ENCODE data around the gene CYP4V2.

The CYP4V2 gene

DNA sequence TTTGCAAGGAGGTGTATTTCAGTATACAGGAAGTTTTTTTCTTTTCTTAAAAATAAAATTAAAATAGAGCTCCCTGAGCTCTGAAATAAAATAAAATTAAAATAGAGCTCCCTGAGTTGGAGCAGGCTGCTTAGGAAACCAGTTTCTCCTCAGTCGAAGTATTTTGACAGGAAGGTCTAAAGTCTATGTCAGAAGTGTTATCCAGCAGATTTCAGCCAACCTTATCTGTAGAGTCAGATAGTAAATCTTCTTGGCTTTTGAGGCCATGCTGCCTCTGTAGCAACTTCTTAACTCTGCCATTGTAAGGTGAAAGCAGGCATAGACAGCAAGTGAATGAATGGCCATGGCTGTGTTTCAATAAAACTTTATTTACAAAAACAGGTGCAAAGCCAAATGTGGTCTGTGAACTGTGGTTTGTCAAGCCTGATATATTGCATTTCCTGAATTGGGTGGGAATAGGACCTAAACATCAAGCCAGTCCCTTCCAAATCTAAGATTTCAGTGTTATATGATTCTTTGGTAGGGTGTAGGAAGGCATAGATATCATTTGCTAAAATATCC lies 26.4 kb downstream of the CYP4V2 start:
- no peak overlapping the region for H3K4me3 ChIP-seq (ENCODE audit: low read depth, low read length)
- no peaks in the 10 kb centered on the region for H3K36me3 ChIP-seq (ENCODE audit: control insufficient read depth, insufficient read depth, low read length)
- H3K4me1 ChIP-seq (ENCODE audit: control insufficient read depth, insufficient read depth, low read length), result no peaks in the 10 kb centered on the region
- peaks cover 4% of the 10 kb centered on the region for H3K9me3 ChIP-seq (ENCODE audit: control insufficient read depth, insufficient read depth, low read length)
- no peak overlapping the region for H3K9ac ChIP-seq (ENCODE audit: low read depth, low read length)
- no peaks in the 10 kb centered on the region for H3K27me3 ChIP-seq (ENCODE audit: control insufficient read depth, insufficient read depth, low read length)

DNA sequence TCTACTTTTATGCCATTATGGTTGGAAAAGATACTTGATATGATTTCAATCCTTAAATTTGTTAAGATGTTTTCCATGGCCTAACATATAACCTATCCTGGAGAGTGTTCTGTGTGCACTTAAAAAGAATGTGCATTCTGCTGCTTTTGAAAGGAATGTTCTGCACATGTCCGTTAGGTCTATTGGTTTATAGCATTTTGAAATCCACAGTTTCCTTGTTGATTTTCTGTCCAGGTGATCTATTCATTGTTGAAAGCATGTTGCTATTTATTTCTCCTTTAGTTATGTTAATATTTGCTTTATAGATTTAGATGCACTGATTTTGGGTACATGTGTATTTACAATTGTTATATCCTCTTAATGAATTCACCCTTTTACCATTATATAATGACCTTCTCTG lies 30.3 kb downstream of the CYP4V2 start:
- peaks cover 2% of the 10 kb centered on the region for H3K36me3 ChIP-seq (ENCODE audit: control insufficient read depth, insufficient read depth, low read length)
- no peak overlapping the region for H3K4me3 ChIP-seq (ENCODE audit: low read depth, low read length)
- no peaks in the 10 kb centered on the region for H3K4me1 ChIP-seq (ENCODE audit: control insufficient read depth, insufficient read depth, low read length)
- H3K9ac ChIP-seq (ENCODE audit: low read depth, low read length), result no peak overlapping the region
- no peaks in the 10 kb centered on the region for H3K27me3 ChIP-seq (ENCODE audit: control insufficient read depth, insufficient read depth, low read length)
- peaks cover 13% of the 10 kb centered on the region for H3K9me3 ChIP-seq (ENCODE audit: control insufficient read depth, insufficient read depth, low read length)

DNA sequence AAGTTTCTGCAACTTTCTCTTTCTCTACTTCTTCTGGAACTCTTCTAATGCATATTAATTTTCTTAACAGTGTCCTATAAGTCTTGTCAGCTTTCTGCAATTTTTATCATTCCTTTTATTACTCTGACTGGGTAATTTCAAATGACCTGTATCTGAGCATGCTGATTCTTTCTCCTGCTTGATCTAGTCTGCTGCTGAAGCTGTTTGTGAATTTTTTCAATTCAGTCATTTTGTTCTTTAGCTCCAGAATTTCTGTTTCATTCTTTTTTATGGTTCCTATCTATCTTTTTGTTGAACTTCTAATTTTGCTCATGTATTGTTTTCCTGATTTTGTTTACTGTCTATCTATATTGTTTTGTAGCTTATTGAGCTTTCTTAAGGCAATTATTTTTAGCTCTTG lies 34.5 kb downstream of the CYP4V2 start:
- H3K36me3 ChIP-seq (ENCODE audit: control insufficient read depth, insufficient read depth, low read length), result peaks cover 2% of the 10 kb centered on the region
- H3K4me1 ChIP-seq (ENCODE audit: control insufficient read depth, insufficient read depth, low read length), result no peaks in the 10 kb centered on the region
- no peak overlapping the region for H3K9ac ChIP-seq (ENCODE audit: low read depth, low read length)
- H3K4me3 ChIP-seq (ENCODE audit: low read depth, low read length), result no peak overlapping the region
- H3K9me3 ChIP-seq (ENCODE audit: control insufficient read depth, insufficient read depth, low read length), result peaks cover 13% of the 10 kb centered on the region
- no peaks in the 10 kb centered on the region for H3K27me3 ChIP-seq (ENCODE audit: control insufficient read depth, insufficient read depth, low read length)

DNA sequence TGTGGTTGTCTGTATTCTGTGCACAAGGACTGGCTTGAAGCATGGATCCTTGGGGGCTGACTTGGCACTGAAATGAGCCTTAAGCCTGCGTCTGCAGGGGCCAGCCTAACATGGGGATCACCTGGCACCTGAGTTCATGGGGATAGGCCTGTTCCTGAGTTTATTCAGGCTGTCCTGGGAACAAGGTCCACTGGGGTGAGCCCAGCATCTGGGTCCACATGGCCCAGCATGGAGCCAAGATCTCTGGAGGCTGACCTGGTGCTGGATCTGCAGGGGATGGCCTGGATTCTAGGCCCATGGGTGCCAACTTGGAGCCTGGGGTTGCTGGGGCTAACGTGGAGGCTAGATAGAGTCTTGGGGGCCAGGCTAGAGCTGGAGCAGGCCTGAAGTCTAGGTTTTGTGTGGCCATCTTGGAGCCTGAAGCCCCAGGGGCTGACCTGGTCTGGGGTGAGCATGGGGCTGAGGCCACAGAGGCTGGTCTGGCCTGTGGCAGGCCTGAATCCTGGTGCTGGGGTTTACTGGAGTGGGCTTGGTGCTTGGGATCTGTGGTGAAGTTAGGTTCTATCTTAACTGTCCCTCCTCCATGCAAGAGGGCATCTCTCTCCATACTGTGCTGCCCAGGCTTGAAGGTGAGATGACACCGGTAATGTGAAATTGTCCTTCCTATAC lies 35.3 kb downstream of the CYP4V2 start:
- Histone ChIP-seq H3K36me3 (ENCODE audit: control insufficient read depth, insufficient read depth, low read length) (peaks cover 2% of the 10 kb centered on the region), H3K27me3 (ENCODE audit: control insufficient read depth, insufficient read depth, low read length) (no peaks in the 10 kb centered on the region), H3K9me3 (ENCODE audit: control insufficient read depth, insufficient read depth, low read length) (peaks cover 13% of the 10 kb centered on the region), H3K9ac (ENCODE audit: low read depth, low read length) (no peak overlapping the region), H3K4me1 (ENCODE audit: control insufficient read depth, insufficient read depth, low read length) (no peaks in the 10 kb centered on the region), H3K4me3 (ENCODE audit: low read depth, low read length) (no peak overlapping the region)

DNA sequence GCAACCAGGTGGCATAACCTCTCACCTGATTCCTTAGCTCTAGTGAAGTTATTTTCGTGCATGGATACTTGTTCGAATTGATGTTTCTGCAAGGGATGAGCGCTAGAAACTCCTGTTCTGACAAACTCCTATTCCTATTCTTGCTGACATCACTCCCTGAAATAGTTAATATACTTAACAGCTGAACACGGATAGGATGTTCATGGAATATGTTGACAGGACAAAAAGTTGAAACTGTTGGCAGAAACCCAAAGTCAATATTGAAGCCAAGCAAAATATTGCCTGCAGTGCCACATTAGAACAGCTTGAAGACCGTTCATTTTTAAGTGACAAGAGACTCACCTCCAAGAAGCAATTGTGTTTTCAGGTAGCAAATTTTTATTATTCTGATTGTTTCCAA lies 35.9 kb downstream of the CYP4V2 start, which contains the start of gene KLKB1:
Gene KLKB1, plus strand, starts transcription at position 287 of the 400 bp plus-strand sequence. CDS start 689 bp downstream, outside the sequence.
- H3K36me3 ChIP-seq (ENCODE audit: control insufficient read depth, insufficient read depth, low read length), result peaks cover 2% of the 10 kb centered on the region
- H3K9ac ChIP-seq (ENCODE audit: low read depth, low read length), result no peak within 1 kb of the TSS
- H3K4me3 ChIP-seq (ENCODE audit: low read depth, low read length), result no peak within 1 kb of the TSS
- no peaks in the 10 kb centered on the region for H3K27me3 ChIP-seq (ENCODE audit: control insufficient read depth, insufficient read depth, low read length)
- peaks cover 2% of the 10 kb centered on the region for H3K4me1 ChIP-seq (ENCODE audit: control insufficient read depth, insufficient read depth, low read length)
- peaks cover 13% of the 10 kb centered on the region for H3K9me3 ChIP-seq (ENCODE audit: control insufficient read depth, insufficient read depth, low read length)

DNA sequence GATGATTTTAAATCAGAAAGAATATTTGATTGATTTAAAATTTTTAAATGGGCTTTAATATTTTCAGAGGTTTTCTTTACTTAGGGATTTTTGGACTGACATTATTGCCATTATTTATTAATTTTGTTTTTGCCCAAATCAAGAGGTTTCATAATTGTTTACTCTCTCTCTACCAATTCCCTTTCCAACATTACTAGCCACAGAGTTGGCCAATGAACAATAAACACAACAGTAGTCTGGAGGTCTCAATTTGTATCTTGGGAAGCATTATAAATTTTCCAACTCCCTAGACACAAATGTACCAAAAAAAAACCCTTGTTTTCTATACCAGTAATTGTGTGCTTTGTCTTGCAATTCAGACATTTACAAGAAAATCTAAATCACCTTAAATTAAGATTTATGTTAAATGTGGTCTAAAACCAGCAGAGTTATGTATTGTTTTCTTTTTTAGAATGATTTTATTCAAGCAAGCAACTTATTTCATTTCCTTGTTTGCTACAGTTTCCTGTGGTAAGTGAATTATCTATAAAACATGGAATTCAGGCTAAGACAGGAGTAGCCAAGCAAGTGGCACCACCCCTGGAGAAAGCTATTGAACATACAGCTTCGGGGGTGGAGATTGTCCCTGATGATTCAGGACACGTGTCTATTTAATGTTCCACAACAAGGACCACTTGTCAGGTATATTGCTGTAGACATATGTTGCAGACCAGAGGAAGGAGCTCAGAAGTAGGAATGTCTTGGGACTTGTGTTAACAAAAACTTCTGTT lies 36.6 kb downstream of the CYP4V2 start:
- Histone ChIP-seq H3K4me3 (ENCODE audit: low read depth, low read length) (no peak overlapping the region), H3K9me3 (ENCODE audit: control insufficient read depth, insufficient read depth, low read length) (peaks cover 9% of the 10 kb centered on the region), H3K9ac (ENCODE audit: low read depth, low read length) (no peak overlapping the region), H3K4me1 (ENCODE audit: control insufficient read depth, insufficient read depth, low read length) (peaks cover 3% of the 10 kb centered on the region), H3K36me3 (ENCODE audit: control insufficient read depth, insufficient read depth, low read length) (peaks cover 2% of the 10 kb centered on the region), H3K27me3 (ENCODE audit: control insufficient read depth, insufficient read depth, low read length) (no peaks in the 10 kb centered on the region)

DNA sequence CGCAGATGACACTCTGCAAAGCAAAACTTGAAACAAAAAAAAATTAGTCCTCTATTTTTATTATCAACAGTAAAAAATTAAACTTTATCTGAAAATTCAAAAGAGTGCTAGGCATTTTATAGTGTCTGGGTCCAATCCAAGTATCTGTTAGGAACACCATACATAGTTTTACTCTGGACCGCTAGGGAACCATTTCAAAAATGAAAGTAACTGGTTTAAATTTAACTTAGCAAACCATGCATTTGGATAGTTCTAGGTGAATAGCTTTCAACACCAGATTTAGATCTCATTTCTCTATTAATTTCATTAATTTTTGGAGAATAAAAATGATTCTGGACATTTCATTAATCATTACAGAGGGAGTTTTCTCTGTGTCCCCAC lies 37.1 kb downstream of the CYP4V2 start:
- Histone ChIP-seq H3K4me3 (ENCODE audit: low read depth, low read length) (no peak overlapping the region), H3K9ac (ENCODE audit: low read depth, low read length) (no peak overlapping the region), H3K36me3 (ENCODE audit: control insufficient read depth, insufficient read depth, low read length) (peaks cover 2% of the 10 kb centered on the region), H3K27me3 (ENCODE audit: control insufficient read depth, insufficient read depth, low read length) (no peaks in the 10 kb centered on the region), H3K9me3 (ENCODE audit: control insufficient read depth, insufficient read depth, low read length) (peaks cover 9% of the 10 kb centered on the region), H3K4me1 (ENCODE audit: control insufficient read depth, insufficient read depth, low read length) (peaks cover 3% of the 10 kb centered on the region)

DNA sequence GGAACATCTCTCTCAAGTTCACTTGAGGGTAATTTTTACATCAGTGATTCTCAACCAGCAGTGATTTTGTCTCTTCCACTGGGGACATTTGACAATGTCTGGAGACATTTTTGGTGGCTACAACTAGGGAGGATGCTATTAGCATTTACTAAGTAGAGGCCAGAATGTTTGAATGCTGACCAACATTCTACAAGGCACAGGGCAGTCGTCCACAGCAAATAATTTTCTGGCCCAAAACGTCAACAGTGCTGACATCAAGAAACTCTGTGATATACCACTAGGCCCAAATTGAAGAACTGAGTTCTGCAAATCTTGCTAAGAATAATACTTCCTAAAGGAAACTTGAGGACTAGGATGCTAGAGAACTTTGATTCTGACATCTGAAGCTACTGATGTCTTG lies 43.0 kb downstream of the CYP4V2 start:
- Histone ChIP-seq H3K9me3 (ENCODE audit: control insufficient read depth, insufficient read depth, low read length) (no peaks in the 10 kb centered on the region), H3K36me3 (ENCODE audit: control insufficient read depth, insufficient read depth, low read length) (no peaks in the 10 kb centered on the region), H3K9ac (ENCODE audit: low read depth, low read length) (no peak overlapping the region), H3K4me3 (ENCODE audit: low read depth, low read length) (no peak overlapping the region), H3K27me3 (ENCODE audit: control insufficient read depth, insufficient read depth, low read length) (no peaks in the 10 kb centered on the region), H3K4me1 (ENCODE audit: control insufficient read depth, insufficient read depth, low read length) (peaks cover 3% of the 10 kb centered on the region)

DNA sequence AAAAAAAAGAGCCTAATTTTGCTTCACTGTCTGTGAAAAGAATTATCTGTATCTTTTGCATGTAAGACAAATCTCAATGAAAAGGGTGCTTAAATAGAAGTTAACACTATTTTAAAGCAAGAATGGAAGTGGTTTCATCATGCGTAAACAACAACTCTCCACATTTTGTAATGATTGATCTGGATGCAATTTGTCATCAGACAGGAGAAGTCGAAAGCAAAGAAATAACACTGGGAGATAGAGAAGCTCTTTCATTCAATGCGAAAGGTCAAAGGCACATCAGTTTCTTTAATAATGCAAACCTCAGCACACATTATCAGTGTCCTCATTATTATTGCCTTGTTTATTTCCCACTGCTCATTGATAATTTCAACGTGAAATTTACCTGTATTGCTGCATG lies 44.8 kb downstream of the CYP4V2 start:
- H3K9ac ChIP-seq (ENCODE audit: low read depth, low read length), result no peak overlapping the region
- H3K4me1 ChIP-seq (ENCODE audit: control insufficient read depth, insufficient read depth, low read length), result peaks cover 8% of the 10 kb centered on the region

DNA sequence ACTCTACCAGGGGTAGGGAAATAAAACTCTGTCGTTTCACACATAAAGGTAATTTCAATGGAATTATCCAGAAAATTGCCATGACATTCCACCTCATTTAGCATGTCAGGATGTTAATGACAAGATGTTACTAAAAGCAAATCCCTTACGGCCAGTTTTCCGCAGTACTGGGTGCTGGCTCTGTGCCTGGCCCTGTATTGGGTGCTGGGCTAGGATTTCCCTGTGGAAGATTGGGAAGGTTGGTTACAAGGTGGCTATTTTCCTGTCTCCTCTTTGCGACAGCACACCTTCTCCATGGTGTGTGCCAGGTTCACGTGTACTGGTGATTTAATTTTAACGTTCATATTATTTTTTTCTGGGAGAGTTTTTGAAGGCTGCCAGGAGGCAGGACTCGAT lies 49.1 kb downstream of the CYP4V2 start:
- H3K9me3 ChIP-seq (ENCODE audit: control insufficient read depth, insufficient read depth, low read length), result no peaks in the 10 kb centered on the region
- H3K9ac ChIP-seq (ENCODE audit: low read depth, low read length), result no peak overlapping the region
- peaks cover 11% of the 10 kb centered on the region for H3K4me1 ChIP-seq (ENCODE audit: control insufficient read depth, insufficient read depth, low read length)
- no peaks in the 10 kb centered on the region for H3K36me3 ChIP-seq (ENCODE audit: control insufficient read depth, insufficient read depth, low read length)
- no peak overlapping the region for H3K4me3 ChIP-seq (ENCODE audit: low read depth, low read length)
- no peaks in the 10 kb centered on the region for H3K27me3 ChIP-seq (ENCODE audit: control insufficient read depth, insufficient read depth, low read length)

More for the DNA sequence above, 44.8 kb downstream of the CYP4V2 start:
- Histone ChIP-seq H3K9me3 (ENCODE audit: control insufficient read depth, insufficient read depth, low read length) (no peaks in the 10 kb centered on the region), H3K27me3 (ENCODE audit: control insufficient read depth, insufficient read depth, low read length) (no peaks in the 10 kb centered on the region), H3K4me3 (ENCODE audit: low read depth, low read length) (no peak overlapping the region), H3K36me3 (ENCODE audit: control insufficient read depth, insufficient read depth, low read length) (no peaks in the 10 kb centered on the region)

DNA sequence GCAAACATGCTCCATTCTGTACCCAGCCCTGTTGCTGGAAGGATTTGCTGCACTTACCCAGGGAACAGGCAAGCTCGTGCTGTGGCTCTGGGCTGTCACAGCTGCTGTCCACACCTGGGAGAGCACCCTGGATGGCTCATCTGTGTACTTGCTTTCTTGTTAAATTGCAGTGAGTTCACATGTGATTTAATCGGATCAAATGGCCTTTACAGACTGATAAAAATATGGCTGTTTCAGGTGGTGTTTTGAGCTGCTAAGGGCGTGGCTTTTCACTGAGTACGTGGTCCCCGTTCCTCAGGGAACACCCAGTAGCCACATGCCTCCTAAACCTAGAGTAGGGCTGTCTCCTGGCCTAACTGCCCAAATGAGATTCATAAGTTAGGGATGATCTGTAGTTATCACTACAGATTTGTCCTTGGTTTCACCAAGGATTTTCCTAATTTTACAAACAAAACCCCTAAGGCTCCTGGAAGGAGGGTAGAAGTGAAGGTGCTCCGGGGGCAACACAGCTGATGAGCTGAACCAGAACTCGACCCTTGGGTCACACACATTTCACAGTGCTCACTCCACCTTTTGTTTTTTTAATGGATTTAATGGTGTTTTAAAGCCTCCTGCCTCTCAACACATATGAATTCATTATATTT lies 49.6 kb downstream of the CYP4V2 start:
- H3K4me3 ChIP-seq (ENCODE audit: low read depth, low read length), result peak overlapping the region; percentile 3
- no peak overlapping the region for H3K9ac ChIP-seq (ENCODE audit: low read depth, low read length)
- H3K36me3 ChIP-seq (ENCODE audit: control insufficient read depth, insufficient read depth, low read length), result no peaks in the 10 kb centered on the region
- no peaks in the 10 kb centered on the region for H3K27me3 ChIP-seq (ENCODE audit: control insufficient read depth, insufficient read depth, low read length)
- peaks cover 11% of the 10 kb centered on the region for H3K4me1 ChIP-seq (ENCODE audit: control insufficient read depth, insufficient read depth, low read length)
- no peaks in the 10 kb centered on the region for H3K9me3 ChIP-seq (ENCODE audit: control insufficient read depth, insufficient read depth, low read length)
